T-cell (primary cell): ENCODE results near the gene RTN4RL2. TPM values are rescaled to one million over a fixed set of nuclear protein-coding genes. Genes with fewer than 3 reads are reported as not detected.

Source experiments
- ATAC-seq, 4 experiments: fragments of 200-7000 bp in 3 of 4; fragments of 150-1000 bp in 1 of 4; cut with Tn5 transposase; replicated peaks in 1 of 4; 1 replicate in 3 of 4; 2 replicates in 1 of 4; pipeline ENCODE4 v1.10.0; 2021; ENCODE audit warnings: moderate library complexity in 3 of 4, mild to moderate bottlenecking in 2 of 4, moderate number of reproducible peaks in 1 of 4
- CTCF ChIA-PET, 2 donors: fragments of 300-600 bp; sonication (Branson Sonifier 250); formaldehyde crosslinking; loops; one replicate each; lab custom pipeline; 2022; ENCODE audit warnings: antibody characterized with exemption in 2 of 2; lab: Charles Lee
- POLR2A ChIA-PET, 2 donors: fragments of 300-600 bp; sonication (Branson Sonifier 250); formaldehyde crosslinking; loops; one replicate each; lab custom pipeline; 2022; ENCODE audit warnings: antibody characterized with exemption in 2 of 2; lab: Charles Lee
- DNase-seq, 35 experiments: peaks; one replicate each; pipeline versions ENCODE4 v3.0.0 to v3.0.0-alpha.2; 2013 to 2023
- H3K27ac ChIP-seq: one replicate; pipeline ENCODE4 v1.5.1; 2013; ENCODE audit warnings: low read length
- H3K27me3 ChIP-seq, 2 experiments: replicated peaks in 1 of 2; 1 replicate in 1 of 2; 2 replicates in 1 of 2; pipeline versions ENCODE4 v1.6.1 to v1.7.0; 2013; ENCODE audit warnings: low read length in 1 of 2, mixed read lengths in 1 of 2; ENCODE audit not compliant: control insufficient read depth in 2 of 2, insufficient read depth in 2 of 2; ENCODE audit errors: extremely low read depth in 1 of 2
- H3K36me3 ChIP-seq, 2 donors: 1 replicate in 1 of 2; 2 replicates in 1 of 2; pipeline versions ENCODE4 v1.6.1 to v1.7.0; 2013; ENCODE audit warnings: low read length in 1 of 2; ENCODE audit not compliant: control insufficient read depth in 2 of 2, insufficient read depth in 1 of 2; ENCODE audit errors: extremely low read depth in 1 of 2
- H3K4me1 ChIP-seq, 2 experiments: 1 replicate in 1 of 2; 2 replicates in 1 of 2; pipeline versions ENCODE4 v1.6.1 to v1.7.0; 2013; ENCODE audit warnings: low read length in 2 of 2, mixed read lengths in 1 of 2; ENCODE audit not compliant: insufficient read depth in 2 of 2, control insufficient read depth in 1 of 2; ENCODE audit errors: extremely low read depth in 1 of 2
- H3K4me3 ChIP-seq, 2 donors: 1 replicate in 1 of 2; 2 replicates in 1 of 2; pipeline versions ENCODE4 v1.5.1 to v1.7.0; 2013; ENCODE audit warnings: mild to moderate bottlenecking in 2 of 2, low read length in 1 of 2, moderate library complexity in 1 of 2; ENCODE audit not compliant: control insufficient read depth in 1 of 2; ENCODE audit errors: extremely low read depth in 1 of 2
- H3K9me3 ChIP-seq: 2 replicates; pipeline ENCODE4 v1.7.0; 2013
- H3K27ac Mint-ChIP-seq, 2 donors: one replicate each; pipeline ENCODE4 v1.8.0; 2020 to 2021; ENCODE audit warnings: mild to moderate bottlenecking in 2 of 2, mixed read lengths in 2 of 2
- H3K27me3 Mint-ChIP-seq, 2 donors: one replicate each; pipeline ENCODE4 v1.8.0; 2021 to 2022; ENCODE audit warnings: mixed read lengths in 2 of 2
- H3K36me3 Mint-ChIP-seq: one replicate; pipeline ENCODE4 v1.8.0; 2021; ENCODE audit warnings: mixed read lengths
- H3K4me1 Mint-ChIP-seq, 3 donors: one replicate each; pipeline ENCODE4 v1.8.0; 2020 to 2022; ENCODE audit warnings: mixed read lengths in 3 of 3, mild to moderate bottlenecking in 1 of 3
- H3K4me3 Mint-ChIP-seq, 3 donors: one replicate each; pipeline ENCODE4 v1.8.0; 2020 to 2022; ENCODE audit warnings: mild to moderate bottlenecking in 3 of 3, mixed read lengths in 3 of 3, moderate library complexity in 3 of 3
- H3K9me3 Mint-ChIP-seq, 3 donors: one replicate each; pipeline ENCODE4 v1.8.0; 2020 to 2022; ENCODE audit warnings: mixed read lengths in 3 of 3
- WGBS: methylation state at CpG from one replicate; pipeline ENCODE4 v1.1.5; 2013; ENCODE audit warnings: missing lambda C conversion rate; ENCODE audit not compliant: insufficient coverage; 5-methylcytosine and 5-hydroxymethylcytosine counted together
- total RNA-seq, 35 experiments: library from RNA in 6 of 35; stranded (reverse) in 6 of 35; fragments of 120-200 nt in 1 of 35; gene quantifications; one replicate each; pipeline versions ENCODE4 v1.2.1 to v1.2.4 and lab custom pipeline; 2013 to 2026

The RTN4RL2 gene
- total RNA-seq, 5 donors from 2014 or later (not counting 1 experiment from before 2014, with no cell fraction given), result 0.15 to 1.1 (median 0.29) TPM

DNA sequence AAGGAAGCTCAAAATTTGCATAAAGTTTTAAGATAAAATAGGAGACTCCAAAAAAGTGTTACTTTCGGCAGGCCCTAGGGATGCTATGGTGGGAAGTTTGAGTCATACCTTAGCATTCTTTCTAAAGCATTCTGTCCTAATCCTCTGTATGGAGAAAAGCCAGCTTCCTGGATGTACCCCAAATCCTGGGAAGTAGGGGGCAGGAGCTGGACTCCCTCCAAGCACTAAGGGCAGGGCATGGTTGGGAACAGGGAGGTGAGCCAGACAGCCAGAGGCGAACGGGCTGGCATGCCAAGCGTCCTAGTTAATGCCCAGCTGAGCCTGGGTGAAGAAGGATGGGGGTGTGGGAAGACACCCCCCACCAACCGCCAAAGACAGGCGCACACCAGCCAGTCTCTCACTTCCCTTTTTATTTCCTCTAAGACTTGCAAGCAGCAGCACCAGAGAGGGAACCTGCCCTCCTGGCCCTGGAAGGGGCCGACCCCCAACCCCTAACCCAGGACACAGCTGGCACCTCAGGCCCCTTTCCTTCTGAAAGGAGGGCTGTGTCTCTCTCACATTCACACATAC is 23.9 kb downstream of the RTN4RL2 start:
- Mint-ChIP-seq H3K27ac (no peak overlapping the region), H3K27me3 (peaks cover 12 to 27% of the 10 kb centered on the region in 2 donors), H3K4me1 (peaks cover 5 to 17% (median 12%) of the 10 kb centered on the region in 3 donors), H3K36me3 (peaks cover 38% of the 10 kb centered on the region), H3K4me3 (no peak overlapping the region), H3K9me3 (no peaks in the 10 kb centered on the region)
- H3K9me3 ChIP-seq, result no peaks in the 10 kb centered on the region
- ATAC-seq (no peak), DNase-seq (peak in 1 of 35 experiments; percentile 33)
- peaks cover 2 to 20% of the 10 kb centered on the region in 2 experiments for H3K4me1 ChIP-seq
- 50% methylated on average over 1 of the region's 7 CpGs for WGBS
- H3K36me3 ChIP-seq, result peaks cover 6 to 22% of the 10 kb centered on the region in 2 donors
- H3K27me3 ChIP-seq, result peaks cover 0 to 45% of the 10 kb centered on the region in 2 experiments
- ChIA-PET POLR2A (interaction anchor here in 1 of 2 donors (0.5 kb wide), 2 partner anchors 19 to 223 kb away, joined by 3 to 4 read pairs; no protein-coding TSS in a partner anchor), CTCF (interaction anchor here (0.6 to 2.6 kb wide), 17 partner anchors 9 to 1040 kb away, joined by 3 to 27 read pairs (median 3); no protein-coding TSS in a partner anchor)
- no peak overlapping the region for H3K27ac ChIP-seq
- no peak overlapping the region for H3K4me3 ChIP-seq

DNA sequence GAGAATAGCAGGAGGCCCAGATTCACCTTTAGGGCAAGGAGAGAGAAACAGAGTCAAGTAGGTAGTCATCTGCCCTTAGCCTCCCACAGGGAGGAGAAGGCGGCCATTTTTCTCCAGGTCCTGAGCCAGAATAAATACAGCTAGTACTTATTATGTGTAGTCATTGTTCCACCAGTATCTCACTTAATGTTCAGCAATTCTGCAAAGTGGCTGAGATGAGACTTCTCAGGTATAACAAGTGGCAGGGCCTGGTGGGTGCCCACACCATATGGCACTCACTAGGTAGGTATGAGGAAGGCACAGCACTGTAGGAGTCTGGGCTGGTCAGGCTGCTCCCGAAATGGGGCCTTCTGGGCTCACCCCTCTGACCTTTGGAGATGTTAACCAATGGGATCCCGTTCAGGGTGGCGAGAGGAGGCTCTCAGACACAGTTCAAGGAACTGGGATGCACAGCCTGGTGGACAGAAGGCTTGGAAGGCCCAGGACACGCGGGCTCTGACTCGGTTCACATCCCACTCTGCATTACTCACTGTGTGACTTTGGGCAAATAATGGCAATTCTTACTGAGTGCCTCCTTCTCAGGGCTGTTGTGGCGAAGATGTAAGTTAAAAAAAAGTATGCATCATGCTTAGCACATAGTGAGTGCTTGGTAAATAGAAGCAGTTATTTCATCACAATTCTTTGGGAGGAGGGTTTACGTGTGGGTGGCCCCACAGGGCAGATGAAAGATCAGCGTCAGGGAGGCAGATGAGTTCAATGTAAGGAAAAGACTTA is 25.1 kb downstream of the RTN4RL2 start:
- Mint-ChIP-seq H3K4me3 (no peak overlapping the region), H3K4me1 (peaks cover 1 to 11% (median 8%) of the 10 kb centered on the region in 3 donors), H3K36me3 (peaks cover 46% of the 10 kb centered on the region), H3K9me3 (no peaks in the 10 kb centered on the region), H3K27me3 (peaks cover 12 to 23% of the 10 kb centered on the region in 2 donors), H3K27ac (peak overlapping the region in 1 of 2 donors; percentile 1)
- ChIA-PET CTCF (interaction anchor here (0.7 to 2.6 kb wide), 5 partner anchors 8 to 1039 kb away, joined by 3 to 27 read pairs (median 14); no protein-coding TSS in a partner anchor), POLR2A (no interaction called here)
- WGBS, result 84% methylated on average over 4 of the region's 10 CpGs
- Histone ChIP-seq H3K27me3 (peaks cover 0 to 43% of the 10 kb centered on the region in 2 experiments), H3K27ac (no peak overlapping the region), H3K4me1 (peaks cover 2 to 20% of the 10 kb centered on the region in 2 experiments), H3K36me3 (peaks cover 6 to 22% of the 10 kb centered on the region in 2 donors), H3K4me3 (no peak overlapping the region), H3K9me3 (no peaks in the 10 kb centered on the region)
- ATAC-seq (no peak), DNase-seq (no peak)

DNA sequence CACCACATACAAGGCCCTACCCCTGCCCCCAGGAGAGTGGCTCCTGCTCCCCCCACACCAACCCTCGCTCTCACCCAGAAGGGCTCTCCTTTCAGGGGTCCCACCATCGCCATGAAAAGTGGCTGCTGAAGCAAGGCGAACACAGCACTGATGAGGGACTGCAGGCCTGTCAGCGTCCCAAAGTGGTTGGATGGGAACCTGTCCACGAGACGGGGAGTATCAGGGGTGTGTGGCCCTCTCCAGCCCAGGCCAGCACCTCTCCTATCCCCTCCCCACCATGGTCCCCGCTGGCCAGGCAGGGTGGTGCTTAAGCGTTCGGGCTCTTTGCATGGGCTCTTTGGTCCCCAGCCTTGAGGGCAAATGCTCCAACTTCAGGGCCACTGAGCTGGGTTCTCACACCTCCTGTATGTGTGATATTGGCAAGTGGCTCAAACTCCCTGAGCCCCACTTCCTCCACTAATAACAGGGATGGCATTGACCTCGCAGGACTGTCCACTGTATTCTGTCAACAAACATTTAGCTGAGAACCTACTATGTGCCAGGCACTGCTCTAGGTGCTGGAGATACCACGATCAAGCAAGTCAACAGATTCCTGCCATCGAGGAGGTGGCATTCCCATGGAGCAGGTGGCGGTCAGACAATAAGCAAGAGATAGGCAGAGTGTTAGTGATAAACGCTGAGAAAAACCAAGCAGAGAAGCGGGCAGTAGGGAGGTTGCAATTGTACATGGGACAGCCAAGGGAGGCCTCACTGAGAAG is 26.9 kb downstream of the RTN4RL2 start:
- POLR2A ChIA-PET, result no interaction called here
- Mint-ChIP-seq H3K4me3 (no peak overlapping the region), H3K27ac (no peak overlapping the region), H3K27me3 (peaks cover 9 to 18% of the 10 kb centered on the region in 2 donors), H3K4me1 (peaks cover 0 to 6% (median 6%) of the 10 kb centered on the region in 3 donors), H3K36me3 (peaks cover 54% of the 10 kb centered on the region), H3K9me3 (no peaks in the 10 kb centered on the region)
- peaks cover 2 to 16% of the 10 kb centered on the region in 2 experiments for H3K4me1 ChIP-seq
- H3K4me3 ChIP-seq, result no peak overlapping the region
- peaks cover 6 to 28% of the 10 kb centered on the region in 2 donors for H3K36me3 ChIP-seq
- DNase-seq (no peak), ATAC-seq (no peak)
- 96% methylated on average over 10 of the region's 15 CpGs for WGBS
- H3K27me3 ChIP-seq, result peaks cover 0 to 46% of the 10 kb centered on the region in 2 experiments
- CTCF ChIA-PET, result interaction anchor here in 1 of 2 donors (0.7 kb wide), 1 partner anchor 140 kb away, joined by 3 read pairs; no protein-coding TSS in a partner anchor
- H3K27ac ChIP-seq, result no peak overlapping the region
- no peaks in the 10 kb centered on the region for H3K9me3 ChIP-seq

DNA sequence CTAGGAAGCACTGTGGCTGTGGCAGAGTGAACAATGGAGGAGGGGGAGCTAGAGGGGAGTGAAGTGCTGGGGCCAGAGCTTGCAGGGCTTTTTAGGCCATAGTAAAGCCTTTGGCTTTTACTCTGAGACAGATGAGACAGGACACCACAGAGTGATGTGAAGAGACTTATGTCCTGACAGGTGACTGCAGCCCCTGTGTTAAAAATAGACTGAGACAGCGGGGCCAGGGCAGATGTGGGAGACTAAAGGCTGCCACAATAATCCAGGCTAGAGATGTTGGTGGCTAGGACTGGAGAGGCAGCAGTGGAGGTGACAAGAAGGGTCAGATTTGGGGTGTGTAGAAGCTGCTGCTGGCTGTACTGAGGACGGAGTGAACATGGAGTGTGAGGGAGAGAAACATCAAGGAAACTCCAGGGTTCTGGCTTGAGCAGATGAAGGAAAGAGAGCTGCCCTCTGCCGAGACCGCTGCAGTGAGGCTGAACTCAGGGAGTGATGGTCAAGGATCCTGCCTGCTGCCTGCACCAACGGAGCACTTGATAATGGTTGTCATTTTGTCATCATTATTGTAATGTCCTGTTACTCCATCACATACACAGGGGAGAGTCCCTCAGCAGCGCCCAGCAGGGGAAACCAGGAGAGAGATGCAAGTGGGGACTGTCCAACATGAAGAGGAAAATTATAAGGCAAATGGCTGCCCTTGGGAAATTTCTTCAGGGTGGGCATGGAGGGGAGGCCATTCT is 27.8 kb downstream of the RTN4RL2 start:
- POLR2A ChIA-PET, result no interaction called here

DNA sequence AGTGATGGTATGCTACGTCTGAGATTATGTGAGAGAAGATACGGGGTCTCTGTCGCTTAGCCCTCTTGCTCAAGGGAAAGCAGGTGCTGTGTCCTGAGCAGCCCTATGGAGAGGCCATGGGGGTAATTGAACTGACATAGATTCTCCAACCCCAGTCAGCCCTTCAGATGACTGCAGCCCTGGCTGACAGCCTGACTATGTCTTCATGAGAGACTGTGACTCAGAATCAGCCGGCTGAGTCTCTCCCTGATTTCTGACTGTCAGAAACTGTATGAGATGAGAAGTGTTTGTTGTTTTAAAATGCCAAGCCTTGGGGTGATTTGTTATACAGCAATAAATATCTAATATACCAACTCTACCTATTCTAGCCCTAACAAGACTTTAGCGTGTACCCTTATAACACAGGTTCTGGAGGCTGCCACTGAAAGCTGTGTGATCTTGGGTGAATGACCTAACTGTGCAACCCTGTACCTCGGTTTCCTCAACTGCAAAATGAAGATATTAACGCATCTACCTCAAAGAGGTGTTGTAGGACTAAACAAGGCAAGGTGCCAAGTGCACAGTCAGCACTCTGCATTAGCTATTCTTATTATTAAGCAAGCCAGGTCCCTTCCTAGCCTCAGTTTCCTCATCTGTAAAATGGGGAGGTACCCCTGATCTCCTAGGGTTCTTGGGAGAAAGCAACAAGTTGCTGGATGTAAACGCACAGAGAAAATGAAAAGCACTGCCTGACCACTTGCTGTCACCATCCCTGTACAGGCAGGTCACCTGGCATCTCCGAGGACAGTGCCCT is 30.3 kb downstream of the RTN4RL2 start:
- no peak overlapping the region for H3K27ac Mint-ChIP-seq
- ATAC-seq (no peak), DNase-seq (no peak)
- no peaks in the 10 kb centered on the region for H3K9me3 Mint-ChIP-seq
- Histone ChIP-seq H3K4me3 (no peak overlapping the region), H3K27ac (no peak overlapping the region), H3K36me3 (peaks cover 6 to 19% of the 10 kb centered on the region in 2 donors), H3K27me3 (peaks cover 0 to 15% of the 10 kb centered on the region in 2 experiments), H3K9me3 (no peaks in the 10 kb centered on the region), H3K4me1 (peaks cover 0 to 3% of the 10 kb centered on the region in 2 experiments)
- peaks cover 3% of the 10 kb centered on the region in 2 donors for H3K27me3 Mint-ChIP-seq
- peaks cover 41% of the 10 kb centered on the region for H3K36me3 Mint-ChIP-seq
- H3K4me3 Mint-ChIP-seq, result no peak overlapping the region
- ChIA-PET CTCF (interaction anchor here (1.0 to 6.3 kb wide), 6 partner anchors 11 to 153 kb away, joined by 3 to 126 read pairs (median 18); partner anchors contain the start of gene TIMM10 (in 2 of the 2)), POLR2A (no interaction called here)
- 92% methylated on average over 4 of the region's 9 CpGs for WGBS
- H3K4me1 Mint-ChIP-seq, result peaks cover 0 to 3% (median 0%) of the 10 kb centered on the region in 3 donors

More for the DNA sequence above, 27.8 kb downstream of the RTN4RL2 start:
- Mint-ChIP-seq H3K27ac (no peak overlapping the region), H3K9me3 (no peaks in the 10 kb centered on the region), H3K27me3 (peaks cover 9 to 18% of the 10 kb centered on the region in 2 donors), H3K4me1 (peaks cover 0 to 6% (median 5%) of the 10 kb centered on the region in 3 donors), H3K36me3 (peaks cover 54% of the 10 kb centered on the region), H3K4me3 (no peak overlapping the region)
- Histone ChIP-seq H3K4me3 (no peak overlapping the region), H3K27me3 (peaks cover 0 to 37% of the 10 kb centered on the region in 2 experiments), H3K27ac (no peak overlapping the region), H3K9me3 (no peaks in the 10 kb centered on the region), H3K4me1 (peaks cover 2 to 7% of the 10 kb centered on the region in 2 experiments), H3K36me3 (peaks cover 6 to 28% of the 10 kb centered on the region in 2 donors)
- no peak for DNase-seq
- 100% methylated on average over 2 of the region's 6 CpGs for WGBS
- CTCF ChIA-PET, result interaction anchor here in 1 of 2 donors (0.6 kb wide), 1 partner anchor 31 kb away, joined by 3 read pairs; no protein-coding TSS in a partner anchor
- no peak for ATAC-seq
